Ovary (tissue), 9 donors: ENCODE measurements around the gene ATP6V1B1. TPM values are rescaled to one million over a fixed set of nuclear protein-coding genes. Genes with fewer than 3 reads are reported as not detected.

ENCODE experiments used
- DNase-seq, 5 donors: peaks; one replicate each; pipeline ENCODE4 v3.0.0-alpha.2; 2019 to 2020
- H3K27ac ChIP-seq, 2 donors: fragments of 200-600 bp; one replicate each; pipeline versions ENCODE4 v1.5.1 to v1.8.0; 2019 to 2022
- H3K27me3 ChIP-seq: fragments of 200-600 bp; one replicate; pipeline ENCODE4 v1.8.0; 2022
- H3K36me3 ChIP-seq: fragments of 200-600 bp; sonication (generic); one replicate; pipeline ENCODE4 v1.5.1; 2019
- H3K4me1 ChIP-seq: one replicate; pipeline ENCODE4 v1.8.1; 2013; ENCODE audit warnings: mild to moderate bottlenecking, moderate library complexity; ENCODE audit not compliant: insufficient read depth
- H3K4me3 ChIP-seq: fragments of 200-600 bp; sonication (generic); one replicate; pipeline ENCODE4 v1.5.1; 2017
- H3K9me3 ChIP-seq, 2 donors: fragments of 200-600 bp in 1 of 2; sonication (generic) in 1 of 2; one replicate each; pipeline versions ENCODE4 v1.5.1 to v1.8.1; 2013 to 2019; ENCODE audit warnings: mild to moderate bottlenecking in 1 of 2, moderate library complexity in 1 of 2
- CTCF ChIP-seq, 3 donors: fragments of 450-650 bp in 2 of 3; fragments of 200-600 bp in 1 of 3; IDR thresholded peaks; one replicate each; pipeline versions ENCODE4 v1.5.1 to v1.8.0; 2016 to 2022; ENCODE audit warnings: antibody characterized with exemption in 3 of 3, mild to moderate bottlenecking in 1 of 3
- EP300 ChIP-seq: sonication (generic); formaldehyde crosslinking; IDR thresholded peaks from one replicate; pipeline ENCODE4 v1.6.1; 2017; ENCODE audit warnings: antibody characterized with exemption
- POLR2A ChIP-seq: fragments of 450-650 bp; IDR thresholded peaks from one replicate; pipeline ENCODE4 v1.6.1; 2017; ENCODE audit warnings: antibody characterized with exemption, mild to moderate bottlenecking, moderate library complexity
- WGBS, 3 donors: extraction: QIAGEN DNeasy Blood & Tissue Kit in 1 of 3; methylation state at CpG; one replicate each; pipeline versions ENCODE4 v1.1.5 to v1.1.7; 2013 to 2017; 5-methylcytosine and 5-hydroxymethylcytosine counted together
- intact Hi-C, 4 donors: fragments of 100-400 bp; cut with DNase I; formaldehyde crosslinking; loops; one replicate each; pipeline versions ENCODE4 v1.11.0 to v1.15.1; 2022 to 2023
- polyA plus RNA-seq, 2 donors: library from polyadenylated mRNA; stranded (reverse); fragments of 200-250 nt in 1 of 2; fragments of 350-450 nt in 1 of 2; fragmentation: Illumina TruSeq in 1 of 2; extraction: RNeasy Lipid Tissue Mini Kit (QIAGEN cat#74804) in 1 of 2; gene quantifications; one replicate each; pipeline ENCODE4 v1.2.3, GENCODE V29; 2013 to 2014
- total RNA-seq, 7 donors: library from RNA; depleted of rRNA in 2 of 7; stranded (reverse); fragments of >200 nt in 2 of 7; fragmentation: NEBNext Ultra II Directional in 3 of 7; extraction: Animal tissue kit (Norgen Biotek cat#: 25700) in 3 of 7; gene quantifications; one replicate each; pipeline versions ENCODE4 v1.1.0 to v1.2.4, GENCODE V29; 2016 to 2023
- donor health status: DM: no; HTN: no; CAD: no; lungs with moderate emphysema.
- donor health status: DM: no; HTN: no; CAD: no.
- donor health status: Bipolar disorder and iron deficiency.
- donor health status: DM: yes; HTN: yes; CAD: no.
- donor health status: DM: no; HTN: no; CAD: no.
- donor health status: DM: yes; HTN: yes; CAD: no.

The ATP6V1B1 gene
- total and polyA plus RNA-seq, 9 donors: 0.62 to 11.9 (median 1.6) TPM; not detected in 1

GRCh38 chr2:70931376-70932000 is 4.2 kb upstream of the ATP6V1B1 start:
- no peaks in the 10 kb centered on the region for H3K27me3 ChIP-seq

GRCh38 chr2:70932631-70933230 is 3.0 kb upstream of the ATP6V1B1 start:
- 82 to 88% (median 86%) methylated on average over 21 of the region's 21 CpGs for WGBS, 3 donors
- TF ChIP-seq EP300 (no peak), CTCF (IDR thresholded peaks at IDR 0.05) (no peak), POLR2A (no peak)
- H3K9me3 ChIP-seq: no peaks in the 10 kb centered on the region
- H3K4me1 ChIP-seq: no peaks in the 10 kb centered on the region
- H3K27me3 ChIP-seq: no peaks in the 10 kb centered on the region
- no peak for DNase-seq
- no peak overlapping the region for H3K27ac ChIP-seq
- H3K36me3 ChIP-seq: no peaks in the 10 kb centered on the region
- intact Hi-C loops: no loop called here
- no peak overlapping the region for H3K4me3 ChIP-seq

More at GRCh38 chr2:70931376-70932000, 4.2 kb upstream of the ATP6V1B1 start:
- Histone ChIP-seq H3K36me3 (no peaks in the 10 kb centered on the region), H3K4me3 (no peak overlapping the region), H3K4me1 (no peaks in the 10 kb centered on the region), H3K9me3 (no peaks in the 10 kb centered on the region), H3K27ac (no peak overlapping the region)
- no peak for DNase-seq
- WGBS, 3 donors: 66 to 72% (median 68%) methylated on average over 9 of the region's 9 CpGs
- TF ChIP-seq CTCF (IDR thresholded peaks at IDR 0.05) (no peak), EP300 (no peak), POLR2A (no peak)
- intact Hi-C loops: no loop called here

GRCh38 chr2:70934981-70935380 is 719 bp upstream of the ATP6V1B1 start:
- Histone ChIP-seq H3K27me3 (no peaks in the 10 kb centered on the region), H3K4me1 (no peaks in the 10 kb centered on the region), H3K27ac (no peak overlapping the region), H3K4me3 (no peak overlapping the region), H3K36me3 (no peaks in the 10 kb centered on the region), H3K9me3 (no peaks in the 10 kb centered on the region)
- DNase-seq: no peak
- 79 to 90% (median 88%) methylated on average over 1 of the region's 1 CpG for WGBS, 3 donors
- no peak for TF ChIP-seq EP300
- TF ChIP-seq POLR2A: no peak
- no peak for TF ChIP-seq CTCF (IDR thresholded peaks at IDR 0.05)
- intact Hi-C loops: no loop called here

GRCh38 chr2:70936165-70936978 is 672 bp downstream of the ATP6V1B1 start:
- no peak for TF ChIP-seq EP300
- TF ChIP-seq POLR2A: no peak
- TF ChIP-seq CTCF (IDR thresholded peaks at IDR 0.05): no peak
- DNase-seq: no peak

More at GRCh38 chr2:70936165-70936978, 672 bp downstream of the ATP6V1B1 start:
- 74 to 76% (median 74%) methylated on average over 10 of the region's 10 CpGs for WGBS, 3 donors
- Histone ChIP-seq H3K27ac (no peak overlapping the region), H3K9me3 (no peaks in the 10 kb centered on the region), H3K4me1 (no peaks in the 10 kb centered on the region), H3K27me3 (no peaks in the 10 kb centered on the region), H3K4me3 (no peak overlapping the region), H3K36me3 (no peaks in the 10 kb centered on the region)
- intact Hi-C loops: no loop called here
